HG03457 (cell line): ENCODE results near the gene ARMC5.

Source experiments
- ATAC-seq: cut with Tn5 transposase; IDR thresholded peaks from one replicate; pipeline ENCODE4 v1.9.1; 2021; ENCODE audit warnings: moderate number of reproducible peaks; ENCODE audit not compliant: unreplicated experiment

Gene ARMC5

GRCh38 chr16:31460582-31461002 lies 1.3 kb downstream of the ARMC5 start:
- no peak for ATAC-seq

GRCh38 chr16:31461201-31461920 lies 2.1 kb downstream of the ARMC5 start:
- ATAC-seq: no peak

GRCh38 chr16:31461921-31462804 lies 2.9 kb downstream of the ARMC5 start:
- ATAC-seq: no peak

GRCh38 chr16:31464348-31464769 lies 5.1 kb downstream of the ARMC5 start:
- ATAC-seq: no peak

- no peak for ATAC-seq
These were observed 5.5 kb downstream of the ARMC5 start for GRCh38 chr16:31464781-31465260.

DNA sequence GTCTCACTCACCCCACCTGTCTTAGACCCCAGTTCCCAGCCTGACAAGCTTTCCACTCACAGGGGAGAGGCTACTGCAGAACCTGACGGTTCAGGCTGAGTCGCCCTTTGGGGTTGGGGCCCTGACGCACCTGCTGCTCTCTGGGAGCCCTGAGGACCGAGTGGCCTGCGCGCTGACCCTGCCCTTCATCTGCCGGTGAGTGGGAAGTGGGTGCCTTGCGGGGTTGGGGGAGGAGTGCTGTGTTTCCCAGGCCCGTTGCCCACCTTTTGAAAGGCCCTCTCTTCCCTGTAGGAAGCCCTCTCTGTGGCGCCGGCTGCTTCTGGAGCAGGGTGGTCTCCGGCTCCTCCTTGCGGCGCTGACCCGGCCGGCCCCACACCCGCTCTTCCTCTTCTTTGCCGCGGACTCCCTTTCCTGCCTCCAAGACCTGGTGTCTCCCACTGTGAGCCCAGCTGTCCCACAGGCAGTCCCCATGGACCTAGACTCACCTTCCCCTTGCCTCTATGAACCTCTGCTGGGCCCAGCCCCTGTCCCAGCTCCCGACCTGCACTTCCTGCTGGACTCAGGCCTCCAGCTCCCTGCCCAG lies 6.6 kb downstream of the ARMC5 start:
- ATAC-seq: no peak

DNA sequence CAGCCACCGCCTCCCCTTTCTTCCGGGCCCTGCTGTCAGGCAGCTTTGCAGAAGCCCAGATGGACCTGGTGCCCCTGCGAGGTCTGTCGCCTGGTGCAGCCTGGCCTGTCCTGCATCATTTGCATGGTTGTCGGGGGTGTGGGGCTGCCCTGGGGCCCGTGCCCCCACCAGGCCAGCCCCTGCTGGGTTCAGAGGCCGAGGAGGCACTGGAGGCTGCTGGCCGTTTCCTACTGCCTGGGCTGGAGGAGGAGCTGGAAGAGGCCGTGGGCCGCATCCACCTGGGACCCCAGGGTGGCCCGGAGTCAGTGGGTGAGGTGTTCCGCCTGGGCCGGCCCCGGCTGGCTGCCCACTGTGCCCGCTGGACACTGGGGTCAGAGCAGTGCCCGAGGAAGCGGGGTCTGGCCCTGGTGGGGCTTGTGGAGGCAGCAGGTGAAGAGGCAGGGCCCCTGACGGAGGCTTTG lies 7.1 kb downstream of the ARMC5 start:
- ATAC-seq: no peak

DNA sequence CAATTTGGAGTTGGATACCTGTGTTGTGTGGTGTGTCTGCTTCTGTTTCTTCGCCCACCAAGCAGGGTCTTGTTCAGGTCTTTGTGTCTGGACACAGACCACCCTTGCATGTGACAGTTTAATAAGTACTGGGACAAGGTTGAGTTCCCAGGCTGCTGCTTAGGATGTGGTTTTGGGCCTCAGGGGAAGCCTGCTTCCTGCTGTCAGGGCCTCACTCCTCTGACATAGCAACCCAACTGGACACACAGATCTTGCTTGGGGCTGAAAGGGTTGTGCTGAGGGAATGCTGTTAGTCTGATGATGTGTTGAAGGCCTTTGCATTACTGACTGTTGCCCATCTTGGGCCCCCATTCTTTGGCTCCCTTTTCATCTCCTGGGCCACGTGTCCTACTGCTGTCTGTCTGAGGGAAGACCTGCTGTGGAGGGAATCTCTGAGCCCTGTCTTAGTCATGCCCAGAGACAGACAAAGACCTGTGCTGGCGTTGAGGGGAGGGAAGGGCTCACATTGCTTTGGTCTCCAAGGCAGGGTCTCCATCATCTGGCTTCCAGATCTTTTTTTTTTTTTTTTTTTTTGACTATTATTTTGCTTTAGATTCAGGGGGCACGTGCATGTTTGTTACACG lies 8.0 kb downstream of the ARMC5 start:
- ATAC-seq: no peak

DNA sequence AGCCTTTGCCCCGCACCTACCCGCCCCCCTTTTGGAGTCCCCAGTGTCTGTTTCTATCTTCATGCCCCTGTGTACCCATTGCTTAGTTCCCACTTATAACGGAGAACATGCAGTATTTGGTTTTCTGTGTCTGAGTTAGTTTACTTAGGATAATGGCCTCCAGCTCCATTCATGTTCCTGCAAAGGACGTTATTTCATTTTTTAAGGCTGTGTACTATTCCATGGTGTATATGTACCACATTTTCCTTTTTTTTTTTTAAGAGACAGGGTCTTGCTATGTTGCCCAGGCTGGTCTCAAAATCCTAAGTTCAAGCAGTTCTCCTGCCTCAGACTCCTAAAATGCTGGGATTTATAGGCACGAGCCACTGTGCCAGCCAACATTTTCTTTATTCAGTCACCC lies 8.6 kb downstream of the ARMC5 start:
- no peak for ATAC-seq

DNA sequence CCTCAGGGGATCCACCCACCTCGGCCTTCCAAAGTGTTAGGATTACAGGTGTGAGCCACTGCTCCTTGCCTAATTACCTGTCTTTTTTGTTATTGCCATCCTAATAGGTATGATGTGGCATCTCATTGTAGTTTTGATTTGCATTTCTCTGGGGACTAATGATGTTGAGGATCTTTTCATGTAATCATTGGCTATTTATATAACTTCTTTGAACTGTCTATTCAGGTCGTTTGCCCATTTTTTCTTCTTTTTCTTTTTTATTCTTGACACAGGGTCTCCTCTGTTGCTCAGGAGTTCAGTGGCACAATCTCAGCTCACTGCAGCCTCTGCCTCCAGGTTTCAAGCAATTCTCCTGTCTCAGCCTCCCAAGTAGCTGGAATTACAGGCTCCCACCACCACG lies 11.3 kb downstream of the ARMC5 start:
- ATAC-seq: no peak

DNA sequence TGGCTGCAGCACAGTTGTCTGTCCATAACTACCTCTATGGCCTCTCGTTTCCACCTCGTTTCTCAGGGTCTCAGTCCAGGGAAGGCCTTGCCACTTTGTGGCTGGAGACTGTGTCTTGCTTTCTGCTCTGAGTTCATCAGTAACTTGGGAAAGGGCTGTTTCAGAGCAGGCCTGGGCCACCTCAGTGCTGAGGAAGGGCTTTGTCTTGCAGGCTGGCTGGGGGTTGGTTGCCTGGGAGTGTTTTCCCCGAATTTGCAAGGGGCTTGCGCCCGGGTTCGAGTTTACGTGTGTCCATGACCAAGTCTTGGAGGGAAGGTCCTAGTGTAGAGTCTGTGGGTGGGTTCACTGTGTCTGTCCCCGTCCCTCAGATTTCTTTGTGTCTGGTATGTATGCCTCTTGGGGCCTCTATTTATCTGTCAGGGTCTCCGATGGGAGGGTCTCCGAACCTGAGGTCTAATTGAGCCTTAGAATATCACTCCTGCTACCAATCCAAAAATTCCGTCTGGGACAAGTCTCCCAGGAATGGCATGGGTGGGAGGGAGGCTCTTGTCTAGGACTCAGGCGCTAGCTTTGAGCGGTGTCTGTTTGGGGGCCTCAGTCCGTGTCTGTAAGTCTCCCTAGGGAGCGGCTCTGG lies 12.1 kb downstream of the ARMC5 start:
- ATAC-seq: no peak

DNA sequence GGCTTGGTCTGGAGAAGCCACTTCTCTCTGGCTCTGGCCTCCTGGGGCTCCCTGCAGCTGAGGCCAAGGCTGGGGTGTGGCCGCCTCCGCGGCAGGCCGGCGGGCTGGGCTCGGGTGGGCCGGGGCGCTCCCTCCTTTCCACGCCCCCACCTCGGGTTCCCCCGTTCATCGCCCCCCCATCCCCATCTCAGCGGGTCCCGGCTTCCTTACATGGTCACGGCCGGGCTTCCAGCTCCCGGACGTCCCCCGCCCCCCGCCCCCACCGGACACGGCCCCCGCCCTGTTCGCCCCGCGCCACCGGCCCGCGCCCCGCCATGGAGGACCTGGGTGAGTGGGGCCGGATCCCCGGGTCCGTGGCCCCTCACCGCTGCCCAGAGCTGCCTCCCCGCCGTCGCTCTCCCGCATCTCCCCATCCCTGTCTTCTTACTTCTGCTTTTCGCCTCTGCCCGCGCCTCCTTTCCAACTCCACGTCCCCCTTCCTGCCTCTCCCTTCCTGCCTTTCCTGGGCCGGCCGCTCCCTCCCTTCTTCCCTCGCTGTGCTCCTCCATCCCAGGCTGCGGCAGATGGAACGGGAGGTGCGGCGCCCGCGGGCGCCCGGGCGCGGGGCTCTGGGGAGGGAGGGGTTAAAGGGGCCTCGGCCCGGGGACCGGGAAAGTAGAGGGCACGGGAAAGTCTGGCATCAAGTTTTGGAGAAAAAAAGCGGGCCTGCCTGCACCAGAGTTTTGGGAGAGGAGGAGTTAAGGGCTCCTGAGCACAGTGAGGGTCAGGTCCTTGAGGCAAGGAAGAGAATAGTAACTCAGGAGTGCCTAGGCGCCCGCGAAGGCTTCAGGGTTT lies 12.8 kb downstream of the ARMC5 start, which contains the start of gene TGFB1I1:
TGFB1I1 (plus strand) TSS at position 278 of the 834 bp plus-strand sequence; CDS start at position 315, 37 bp downstream.
- ATAC-seq: no peak

GRCh38 chr16:31472709-31473203 lies 13.5 kb downstream of the ARMC5 start:
- ATAC-seq: no peak

DNA sequence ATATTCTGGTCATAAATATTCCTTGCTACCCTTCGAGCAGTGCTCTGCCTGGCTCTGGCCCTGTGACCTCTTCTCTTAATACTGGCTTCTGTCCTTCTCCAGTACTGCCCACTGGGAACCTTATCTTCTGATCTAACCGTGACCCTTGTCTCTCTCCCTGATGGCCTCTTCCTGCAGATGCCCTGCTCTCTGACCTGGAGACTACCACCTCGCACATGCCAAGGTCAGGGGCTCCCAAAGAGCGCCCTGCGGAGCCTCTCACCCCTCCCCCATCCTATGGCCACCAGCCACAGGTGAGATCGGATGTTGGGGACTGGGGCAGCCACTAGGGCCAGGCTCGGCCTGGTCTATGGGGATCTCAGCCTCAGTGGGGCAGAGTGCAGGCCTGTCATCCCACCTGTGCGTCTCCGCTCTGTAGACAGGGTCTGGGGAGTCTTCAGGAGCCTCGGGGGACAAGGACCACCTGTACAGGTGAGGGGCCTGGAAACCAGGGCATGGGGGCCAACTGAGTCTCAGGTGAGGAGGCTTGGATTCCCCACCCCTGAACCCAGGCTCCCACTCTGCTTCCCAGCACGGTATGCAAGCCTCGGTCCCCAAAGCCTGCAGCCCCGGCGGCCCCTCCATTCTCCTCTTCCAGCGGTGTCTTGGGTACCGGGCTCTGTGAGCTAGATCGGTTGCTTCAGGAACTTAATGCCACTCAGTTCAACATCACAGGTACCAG lies 14.1 kb downstream of the ARMC5 start:
- ATAC-seq: no peak

GRCh38 chr16:31474173-31474714 lies 14.9 kb downstream of the ARMC5 start:
- no peak for ATAC-seq

- no peak for ATAC-seq
These were observed 15.8 kb downstream of the ARMC5 start for GRCh38 chr16:31474773-31475738.

DNA sequence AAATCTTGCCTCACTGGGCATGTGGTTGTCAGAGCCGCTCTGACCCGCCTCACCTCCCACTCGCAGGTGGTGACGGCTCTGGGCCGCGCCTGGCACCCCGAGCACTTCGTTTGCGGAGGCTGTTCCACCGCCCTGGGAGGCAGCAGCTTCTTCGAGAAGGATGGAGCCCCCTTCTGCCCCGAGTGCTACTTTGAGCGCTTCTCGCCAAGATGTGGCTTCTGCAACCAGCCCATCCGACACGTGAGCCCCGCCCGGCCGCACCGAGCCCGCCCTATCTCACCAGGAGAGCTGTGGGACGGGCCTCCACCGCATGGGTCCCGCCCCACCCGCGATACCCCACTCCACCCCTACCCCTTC lies 16.6 kb downstream of the ARMC5 start:
- no peak for ATAC-seq
